Measurements from ENCODE around the gene PPP3CA.
"Not testable (repeated sequence)": the region's sequence is repeated elsewhere in the genome, so short reads cannot be mapped to it uniquely, and the experiment has no call there.

PPP3CA gene

GRCh38 chr4:101147283-101147682, 200.0 kb downstream of the PPP3CA start:
- DNase-seq (ENCODE audit: low read depth in 1 of 2, low spot score in 1 of 2), result no peak

GRCh38 chr4:101145021-101145420, 202.3 kb downstream of the PPP3CA start:
- DNase-seq (ENCODE audit: low read depth in 1 of 2, low spot score in 1 of 2), result no peak

- DNase-seq (ENCODE audit: low read depth in 1 of 2, low spot score in 1 of 2), result no peak
Observed at GRCh38 chr4:101142259-101142658, 205.1 kb downstream of the PPP3CA start.

- no peak for DNase-seq (ENCODE audit: low read depth in 1 of 2, low spot score in 1 of 2)
Observed at GRCh38 chr4:101141855-101142254, 205.5 kb downstream of the PPP3CA start.

GRCh38 chr4:101141230-101141629, 206.1 kb downstream of the PPP3CA start:
- DNase-seq (ENCODE audit: low read depth in 1 of 2, low spot score in 1 of 2), result no peak

GRCh38 chr4:101140228-101140627, 207.1 kb downstream of the PPP3CA start:
- DNase-seq (ENCODE audit: low read depth in 1 of 2, low spot score in 1 of 2), result no peak

GRCh38 chr4:101136373-101137370, 210.7 kb downstream of the PPP3CA start:
- no peak for DNase-seq (ENCODE audit: low read depth in 1 of 2, low spot score in 1 of 2)

- no peak for DNase-seq (ENCODE audit: low read depth in 1 of 2, low spot score in 1 of 2)
Observed at GRCh38 chr4:101135371-101136010, 211.8 kb downstream of the PPP3CA start.

GRCh38 chr4:101131058-101131457, 216.3 kb downstream of the PPP3CA start:
- not testable (repeated sequence) for DNase-seq (ENCODE audit: low read depth in 1 of 2, low spot score in 1 of 2)

- not testable (repeated sequence) for DNase-seq (ENCODE audit: low read depth in 1 of 2, low spot score in 1 of 2)
Observed at GRCh38 chr4:101128898-101129297, 218.4 kb downstream of the PPP3CA start.

GRCh38 chr4:101128473-101128872, 218.9 kb downstream of the PPP3CA start:
- no peak for DNase-seq (ENCODE audit: low read depth in 1 of 2, low spot score in 1 of 2)

GRCh38 chr4:101127176-101127790, 220.0 kb downstream of the PPP3CA start:
- no peak for DNase-seq (ENCODE audit: low read depth in 1 of 2, low spot score in 1 of 2)

- DNase-seq (ENCODE audit: low read depth in 1 of 2, low spot score in 1 of 2), result no peak
Observed at GRCh38 chr4:101126059-101126458, 221.3 kb downstream of the PPP3CA start.

- DNase-seq (ENCODE audit: low read depth in 1 of 2, low spot score in 1 of 2), result no peak
Observed at GRCh38 chr4:101125045-101125942, 222.0 kb downstream of the PPP3CA start.

GRCh38 chr4:101123231-101123630, 224.1 kb downstream of the PPP3CA start:
- no peak for DNase-seq (ENCODE audit: low read depth in 1 of 2, low spot score in 1 of 2)

GRCh38 chr4:101122019-101122418, 225.3 kb downstream of the PPP3CA start:
- DNase-seq (ENCODE audit: low read depth in 1 of 2, low spot score in 1 of 2), result no peak

- DNase-seq (ENCODE audit: low read depth in 1 of 2, low spot score in 1 of 2), result no peak
Observed at GRCh38 chr4:101119141-101119540, 228.2 kb downstream of the PPP3CA start.

- no peak for DNase-seq (ENCODE audit: low read depth in 1 of 2, low spot score in 1 of 2)
Observed at GRCh38 chr4:101118617-101119016, 228.7 kb downstream of the PPP3CA start.

- DNase-seq (ENCODE audit: low read depth in 1 of 2, low spot score in 1 of 2), result no peak
Observed at GRCh38 chr4:101115887-101116286, 231.4 kb downstream of the PPP3CA start.

- no peak for DNase-seq (ENCODE audit: low read depth in 1 of 2, low spot score in 1 of 2)
Observed at GRCh38 chr4:101114936-101115372, 232.4 kb downstream of the PPP3CA start.

Measured in activated CD4-positive, alpha-beta T cell treated with anti-CD3 and anti-CD28 coated beads, Interleukin-2, amount 50 U/mL, for 24 hours (primary cell).